GM18870 (cell line): ENCODE results near the gene FOXO6.

Source experiments
- ATAC-seq: cut with Tn5 transposase; IDR thresholded peaks from one replicate; pipeline ENCODE4 v1.9.1; 2021; ENCODE audit warnings: moderate library complexity; ENCODE audit not compliant: unreplicated experiment

The FOXO6 gene

DNA sequence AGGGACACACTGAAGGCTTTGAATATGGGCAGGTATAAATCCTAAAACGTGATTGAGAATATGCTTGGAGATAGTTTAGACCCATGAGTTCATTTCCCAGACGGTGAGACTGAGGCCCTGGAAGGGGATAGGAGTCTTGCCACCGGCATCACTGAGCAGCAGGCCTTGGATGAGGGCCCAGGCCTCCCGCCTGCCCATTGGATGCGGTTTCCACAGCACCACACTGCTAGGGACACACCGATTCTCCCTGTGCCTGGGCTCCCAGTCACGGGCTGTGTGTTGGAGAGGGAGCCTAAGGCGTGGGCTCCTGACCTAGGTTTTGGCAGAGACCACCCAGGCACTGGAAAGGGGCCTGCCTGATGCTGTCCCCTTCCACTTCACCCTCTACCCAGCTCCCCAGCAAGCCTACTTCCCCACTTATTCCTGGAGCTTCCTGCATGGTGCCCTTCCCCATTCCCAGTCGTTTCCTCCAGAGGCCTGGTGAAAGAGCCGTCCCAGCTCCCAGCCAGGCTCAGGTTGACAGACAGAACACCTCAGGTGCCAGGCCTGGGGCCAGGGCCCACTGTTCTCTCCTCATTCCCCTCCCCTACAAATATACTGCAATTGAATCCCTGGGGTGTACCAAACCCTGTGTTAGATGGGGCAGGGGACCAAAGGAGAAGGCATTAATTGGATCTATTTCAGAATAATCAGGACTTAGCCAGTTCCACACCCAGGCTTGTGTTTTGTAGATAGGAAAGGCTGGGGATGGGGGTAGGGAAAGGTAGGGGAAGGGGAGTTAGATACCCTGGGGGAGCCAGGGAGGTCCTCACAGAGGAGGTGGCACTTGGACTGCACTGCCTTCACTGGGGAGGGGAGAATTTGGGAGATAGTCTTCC, 3.4 kb downstream of the FOXO6 start:
- no peak for ATAC-seq

DNA sequence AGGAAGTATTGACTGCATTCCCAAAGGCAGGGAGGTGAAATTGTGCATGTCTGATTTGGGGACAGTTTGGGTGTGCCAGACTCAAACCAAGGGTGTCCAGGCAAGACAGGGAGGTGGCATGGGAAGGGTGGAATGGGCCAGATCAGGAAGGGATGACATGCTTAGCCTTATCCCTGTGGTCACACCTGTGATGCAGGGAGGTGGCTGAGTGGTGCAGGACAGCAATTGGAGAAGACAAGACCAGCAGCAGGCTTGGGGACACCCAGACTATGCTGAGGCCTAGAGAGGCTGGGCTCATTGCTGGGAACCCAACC, 4.0 kb downstream of the FOXO6 start:
- ATAC-seq, result no peak

GRCh38 chr1:41365772-41366454, 4.7 kb downstream of the FOXO6 start:
- ATAC-seq, result no peak

- ATAC-seq, result no peak
Observed at GRCh38 chr1:41366455-41367287, 5.4 kb downstream of the FOXO6 start.

DNA sequence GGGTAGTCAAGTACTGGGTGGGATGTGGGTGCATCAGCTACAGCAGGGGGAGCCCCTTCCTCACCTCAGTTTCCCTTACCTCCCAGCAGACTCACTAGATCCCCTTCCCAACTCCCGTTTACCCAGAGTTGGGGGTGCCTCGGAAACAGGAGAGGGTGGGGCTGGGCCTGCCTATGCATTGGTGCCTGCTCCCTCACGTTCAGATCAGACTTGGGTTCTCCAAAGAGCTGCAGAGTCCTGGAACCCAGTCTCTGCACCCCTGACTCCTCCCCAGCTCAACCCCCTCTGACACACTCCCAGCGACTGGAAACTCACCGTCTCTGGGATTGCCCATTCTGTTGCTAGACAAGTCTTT, 6.0 kb downstream of the FOXO6 start:
- no peak for ATAC-seq

DNA sequence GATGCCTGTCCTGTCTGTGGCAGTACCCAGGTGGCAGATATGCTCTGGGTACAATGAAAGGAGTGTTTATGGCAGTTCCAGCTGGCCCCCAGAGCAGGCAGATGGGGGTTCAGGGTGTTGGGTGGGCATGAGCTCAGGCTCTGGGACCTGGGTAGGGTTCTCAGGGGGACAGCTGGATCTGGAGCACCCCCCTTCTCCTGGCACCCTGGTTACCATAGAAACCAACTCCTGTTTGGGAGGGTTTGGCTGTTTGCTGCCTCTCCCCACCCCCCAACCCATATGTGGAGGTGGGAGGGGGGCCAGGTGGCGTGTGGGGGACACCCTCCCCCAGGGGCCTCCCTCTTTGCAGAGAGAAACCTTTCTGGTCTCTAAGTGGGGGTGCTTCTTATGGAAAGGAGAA, 7.1 kb downstream of the FOXO6 start:
- no peak for ATAC-seq

- no peak for ATAC-seq
Observed at GRCh38 chr1:41368801-41369200, 7.6 kb downstream of the FOXO6 start.

GRCh38 chr1:41369531-41369930, 8.3 kb downstream of the FOXO6 start:
- no peak for ATAC-seq

DNA sequence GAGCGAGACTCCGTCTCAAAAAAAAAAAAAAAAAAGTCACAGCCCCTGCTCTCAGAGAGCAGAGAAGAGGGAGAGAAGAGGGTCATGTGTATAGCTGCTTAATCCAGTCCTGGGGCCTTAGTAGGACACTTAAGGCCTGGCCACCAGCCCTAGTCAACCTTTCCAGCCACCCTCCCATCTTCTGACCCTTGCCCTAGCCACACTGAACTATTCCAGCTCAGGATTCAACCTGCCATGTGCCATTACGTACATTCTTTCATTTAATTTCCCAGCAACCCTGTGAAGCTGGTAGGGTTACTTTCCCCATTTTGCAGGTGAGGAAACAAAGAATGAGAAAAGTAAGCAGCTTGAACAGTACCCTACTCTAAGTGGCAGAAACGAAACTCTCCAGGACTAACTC, 9.0 kb downstream of the FOXO6 start:
- no peak for ATAC-seq

DNA sequence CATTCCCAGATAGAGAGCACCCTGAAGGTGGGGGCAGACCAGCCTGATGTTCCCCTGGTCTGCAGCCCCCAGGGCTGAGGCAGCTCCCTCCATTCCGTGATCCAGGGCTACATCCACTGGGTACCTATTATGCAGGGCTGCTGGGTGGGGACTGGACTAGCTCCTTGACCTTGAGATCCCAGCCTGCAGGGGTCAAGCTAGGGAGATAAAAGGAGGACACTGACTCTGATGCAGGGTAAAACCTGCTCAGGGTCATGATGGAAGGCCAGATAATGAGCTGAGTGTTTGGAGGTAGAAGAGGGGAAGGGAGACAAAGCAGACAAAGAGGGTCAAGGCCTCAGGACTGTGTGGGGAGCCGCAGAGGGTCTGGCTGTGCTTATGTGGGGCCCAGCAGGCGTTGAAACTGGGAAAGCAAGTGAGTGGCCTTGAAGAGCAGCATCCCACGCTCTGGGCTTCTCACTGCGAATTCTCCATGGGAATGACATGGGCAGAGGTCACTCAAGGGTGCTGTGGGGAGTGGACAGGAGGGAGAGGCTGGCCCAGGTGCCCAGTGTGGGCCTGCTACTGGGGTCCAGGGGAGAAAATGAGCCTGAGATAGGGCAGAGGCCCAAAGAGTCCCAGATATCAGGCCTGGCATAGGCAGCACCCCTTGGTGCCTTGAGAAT, 9.7 kb downstream of the FOXO6 start:
- no peak for ATAC-seq

DNA sequence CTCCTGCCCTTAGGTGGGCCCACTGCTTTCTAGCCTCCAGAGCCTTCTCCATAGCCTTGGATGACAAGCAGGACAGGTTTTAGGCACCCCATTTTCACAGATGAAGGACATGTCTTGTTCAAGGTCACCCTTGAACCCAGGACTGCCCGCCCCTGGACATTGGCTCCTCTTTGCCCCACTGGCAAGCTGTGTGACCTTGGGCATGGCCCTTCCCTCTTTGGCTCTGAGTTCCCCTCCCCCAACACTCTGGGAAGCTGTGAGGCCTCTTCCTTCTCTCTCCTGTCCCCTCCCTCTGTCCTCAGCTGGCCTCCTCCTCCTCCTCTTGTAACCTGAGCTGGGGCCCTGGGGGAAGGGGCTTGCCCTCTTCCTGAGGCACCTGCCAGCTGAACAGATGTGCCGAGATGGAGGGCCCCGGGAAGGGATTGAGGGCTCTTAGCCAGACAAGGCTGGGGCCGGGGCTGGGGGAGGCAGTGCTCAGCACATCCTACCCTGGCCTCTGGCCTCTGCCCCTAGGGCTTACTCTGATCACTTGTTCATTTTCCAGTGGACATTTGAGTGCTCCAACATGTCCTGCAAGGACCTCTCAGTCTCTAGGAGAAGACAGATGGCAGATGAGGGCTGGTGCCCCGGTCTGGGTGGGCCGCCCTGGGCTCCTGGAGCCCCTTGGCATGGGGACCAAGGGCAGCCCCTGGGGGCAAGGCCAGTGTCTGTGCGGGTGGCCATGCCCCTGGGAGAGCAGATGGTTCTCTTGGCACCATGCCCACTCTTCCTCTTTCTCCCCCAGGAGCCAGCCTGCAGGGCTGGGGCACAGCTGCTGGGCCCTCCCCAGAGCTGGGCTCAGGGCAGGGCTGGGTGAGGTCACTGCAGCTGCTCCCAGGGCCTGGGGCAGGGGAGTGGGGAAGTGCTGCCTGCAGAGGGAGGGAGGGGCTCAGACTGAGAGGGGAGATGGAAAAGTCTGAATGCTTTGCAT, 10.7 kb downstream of the FOXO6 start:
- ATAC-seq, result no peak

GRCh38 chr1:41372600-41372993, 11.4 kb downstream of the FOXO6 start:
- no peak for ATAC-seq

DNA sequence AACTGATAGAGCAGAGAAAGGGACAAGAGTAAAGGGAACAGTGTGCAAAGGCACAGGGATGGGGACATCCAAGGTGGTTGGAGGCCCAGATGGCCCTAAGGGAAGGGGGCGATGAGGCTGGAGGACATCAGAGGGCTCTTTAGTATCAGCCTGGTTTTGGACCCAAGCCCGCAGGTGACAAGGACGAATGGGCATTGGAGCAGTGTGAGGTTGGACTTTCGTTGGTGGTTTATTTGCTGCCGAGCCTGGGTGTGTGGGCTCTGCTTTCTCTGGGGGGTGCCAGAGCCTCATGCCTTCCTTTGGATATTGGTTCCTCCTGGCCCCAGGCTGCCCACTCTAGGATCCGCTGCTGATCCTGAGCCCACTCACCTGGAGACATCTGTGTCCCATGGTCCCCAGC, 12.1 kb downstream of the FOXO6 start:
- ATAC-seq, result no peak

DNA sequence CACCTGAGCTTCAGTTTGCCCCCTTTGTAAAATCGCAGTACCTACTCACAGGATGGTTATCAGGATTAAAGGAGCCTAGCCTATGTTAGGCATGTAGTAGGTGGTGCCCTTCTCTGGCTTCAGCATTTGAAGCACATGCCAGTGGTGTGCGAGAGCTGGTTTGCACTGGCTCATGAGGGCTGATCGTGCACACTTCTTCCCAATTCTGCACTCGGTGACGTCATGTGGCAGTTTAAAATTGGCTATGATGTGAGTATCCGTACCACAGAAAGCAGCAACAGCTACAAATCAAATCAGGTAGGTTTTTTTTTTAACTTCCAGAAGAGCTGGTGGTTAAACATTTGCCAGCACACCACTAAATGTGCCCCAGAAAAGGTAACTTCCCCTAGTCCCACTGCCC, 13.5 kb downstream of the FOXO6 start:
- no peak for ATAC-seq

DNA sequence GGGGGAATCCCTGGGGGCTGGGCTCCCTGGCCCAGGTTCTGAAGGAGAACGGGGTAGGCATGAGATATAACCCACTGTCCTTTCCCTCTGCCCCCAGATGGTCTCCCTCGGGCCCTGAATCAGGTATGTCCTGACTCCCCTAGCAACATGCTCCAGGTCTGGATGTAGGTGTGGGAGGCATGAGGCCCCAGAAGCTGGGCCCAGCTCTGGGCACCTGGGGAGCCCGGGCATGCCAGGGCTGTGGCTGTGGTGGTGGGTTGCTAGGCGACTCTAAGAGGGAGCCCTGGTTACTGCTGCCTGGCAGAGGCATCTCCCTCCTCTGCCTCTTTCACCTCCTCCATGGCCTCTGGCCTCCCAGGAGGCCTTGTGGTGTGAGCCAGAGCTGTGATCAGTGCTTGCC, 16.2 kb downstream of the FOXO6 start:
- no peak for ATAC-seq

GRCh38 chr1:41378222-41378621, 17.0 kb downstream of the FOXO6 start:
- no peak for ATAC-seq

- no peak for ATAC-seq
Observed at GRCh38 chr1:41378999-41379737, 17.9 kb downstream of the FOXO6 start.

DNA sequence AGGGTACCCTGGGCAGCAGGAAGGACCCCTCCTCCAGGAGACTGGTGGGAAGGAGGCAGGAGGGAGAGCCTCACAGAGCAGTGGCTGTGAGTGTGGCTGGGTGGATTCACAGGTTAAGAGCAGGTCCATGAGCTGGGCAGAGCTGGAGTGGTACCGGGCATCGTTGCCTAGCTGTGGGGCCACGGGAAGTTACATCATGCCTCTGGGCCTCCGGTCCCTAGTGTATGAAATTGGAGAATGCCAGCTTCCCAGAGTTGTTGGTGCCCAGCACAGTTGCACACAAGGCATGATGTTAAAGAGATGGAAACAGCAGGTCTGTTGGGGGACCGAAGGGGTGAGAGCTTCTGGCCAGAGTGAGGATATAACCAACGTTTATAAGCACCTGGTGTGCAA, 18.5 kb downstream of the FOXO6 start:
- no peak for ATAC-seq

- ATAC-seq, result no peak
Observed at GRCh38 chr1:41380195-41380594, 19.0 kb downstream of the FOXO6 start.
